Measurements from ENCODE around the gene DNAI4. TPM values are rescaled to one million over a fixed set of nuclear protein-coding genes. Genes with fewer than 3 reads are reported as not detected.

Gene DNAI4
- total and polyA plus RNA-seq, 9 of the 15 experiments (the other 6 are each of a cell fraction or from before 2014, with no cell fraction given): 0.57 to 4.8 (median 2.6) TPM; not detected in 1

DNA sequence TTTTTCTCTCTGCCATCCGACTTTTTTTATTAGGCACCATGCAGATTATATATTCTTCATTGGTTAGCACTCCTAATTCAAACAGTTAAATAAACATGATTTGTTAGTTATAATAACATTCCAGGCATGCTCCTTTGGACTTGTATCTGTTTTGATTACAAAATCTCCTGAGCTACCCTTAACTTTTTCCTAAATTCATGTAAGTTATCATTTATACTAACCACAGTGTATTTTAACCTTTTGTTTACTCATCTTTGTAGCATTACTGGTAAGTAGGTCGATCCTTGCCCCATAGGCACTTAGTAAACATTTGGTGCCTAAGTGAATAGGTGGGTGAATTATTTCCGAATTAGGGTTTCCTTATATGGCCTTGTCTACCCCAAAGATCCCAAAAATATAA, 43.9 kb upstream of the DNAI4 start:
- DNase-seq (ENCODE audit: extremely low read depth in 1 of 4, low spot score in 3 of 4): no peak
- no peak overlapping the region for H3K4me2 ChIP-seq (ENCODE audit: insufficient read depth, low read length)
- no TSS peak for BruUV-seq (replicated peaks)
- no peak overlapping the region for H3K9ac ChIP-seq (ENCODE audit: insufficient read depth in 1 of 2, low read depth in 2 of 2, low read length in 2 of 2)
- TF ChIP-seq FOXK1 (CRISPR knock-in tag; IDR thresholded peaks at IDR 0.05; ENCODE audit: borderline replicate concordance) (no peak), PCBP1 (IDR thresholded peaks at IDR 0.05; ENCODE audit: low read depth, low read length, poor library complexity, severe bottlenecking) (no peak), OTX1 (CRISPR knock-in tag; IDR thresholded peaks at IDR 0.05) (no peak), U2AF2 (optimal IDR thresholded peaks at IDR 0.05; ENCODE audit: low read depth, low read length) (no peak), NUFIP1 (IDR thresholded peaks at IDR 0.05; ENCODE audit: partially characterized antibody) (no peak), RFX5 (IDR thresholded peaks at IDR 0.05; ENCODE audit: low read depth, low read length) (no peak), RBM14 (IDR thresholded peaks at IDR 0.05; ENCODE audit: borderline replicate concordance, insufficient read depth, low read depth, low read length) (no peak), CEBPG (CRISPR knock-in tag; IDR thresholded peaks at IDR 0.05) (no peak), CEBPG (tag; conservative IDR thresholded peaks at IDR 0.05 in 1 of 2, IDR thresholded peaks at IDR 0.05 in 1 of 2) (no peak), SMC3 (conservative IDR thresholded peaks at IDR 0.05; ENCODE audit: insufficient read depth, low read depth, low read length) (no peak), DPF2 (IDR thresholded peaks at IDR 0.05) (no peak), NFXL1 (CRISPR knock-in tag; IDR thresholded peaks at IDR 0.05) (no peak), TEAD2 (tag; IDR thresholded peaks at IDR 0.05) (no peak), TGIF2 (CRISPR knock-in tag; IDR thresholded peaks at IDR 0.05) (no peak)
- TF ChIP-seq, protein P1, sequence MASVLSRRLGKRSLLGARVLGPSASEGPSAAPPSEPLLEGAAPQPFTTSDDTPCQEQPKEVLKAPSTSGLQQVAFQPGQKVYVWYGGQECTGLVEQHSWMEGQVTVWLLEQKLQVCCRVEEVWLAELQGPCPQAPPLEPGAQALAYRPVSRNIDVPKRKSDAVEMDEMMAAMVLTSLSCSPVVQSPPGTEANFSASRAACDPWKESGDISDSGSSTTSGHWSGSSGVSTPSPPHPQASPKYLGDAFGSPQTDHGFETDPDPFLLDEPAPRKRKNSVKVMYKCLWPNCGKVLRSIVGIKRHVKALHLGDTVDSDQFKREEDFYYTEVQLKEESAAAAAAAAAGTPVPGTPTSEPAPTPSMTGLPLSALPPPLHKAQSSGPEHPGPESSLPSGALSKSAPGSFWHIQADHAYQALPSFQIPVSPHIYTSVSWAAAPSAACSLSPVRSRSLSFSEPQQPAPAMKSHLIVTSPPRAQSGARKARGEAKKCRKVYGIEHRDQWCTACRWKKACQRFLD (CRISPR knock-in tag; IDR thresholded peaks at IDR 0.05): no peak
- H3K4me1 ChIP-seq (replicated peaks in 1 of 2; ENCODE audit: control insufficient read depth in 2 of 2, insufficient read depth in 2 of 2, low read length in 2 of 2): no peaks in the 10 kb centered on the region
- H3K27ac ChIP-seq (ENCODE audit: extremely low read depth, low read depth, low read length): no peak overlapping the region
- FAIRE-seq: no peak
- POLR2A ChIA-PET: interaction anchor here (0.8 kb wide), 1 partner anchor 44 kb away, joined by 3 read pairs; the partner anchor contains the start of genes DNAI4 and MIER1
- peaks cover 86% of the 10 kb centered on the region for H3K36me3 ChIP-seq (ENCODE audit: control insufficient read depth, insufficient read depth, low read length)
- H3K9me1 ChIP-seq (ENCODE audit: control insufficient read depth, insufficient read depth, low read length): no peaks in the 10 kb centered on the region
- no peak overlapping the region for H3K4me3 ChIP-seq
- WGBS (ENCODE audit: insufficient coverage, low coverage, missing lambda C conversion rate): 97% methylated on average over 3 of the region's 3 CpGs
- no peak overlapping the region for H2AFZ ChIP-seq (ENCODE audit: low read depth, low read length)
- in situ Hi-C loops (cut with MboI) (no loop called here), intact Hi-C loops (cut with micrococcal nuclease) (no loop called here)
- H4K20me1 ChIP-seq (replicated peaks; ENCODE audit: control insufficient read depth, insufficient read depth, low read length): no peaks in the 10 kb centered on the region
- no peaks in the 10 kb centered on the region for H3K9me3 ChIP-seq (replicated peaks; ENCODE audit: control insufficient read depth, insufficient read depth, low read depth, low read length)
- no peak for ATAC-seq
- H3K79me2 ChIP-seq (ENCODE audit: control insufficient read depth, insufficient read depth, low read length): no peaks in the 10 kb centered on the region
- CTCF ChIA-PET (ENCODE audit: low intra/inter-chr PET ratio): no interaction called here
- no peaks in the 10 kb centered on the region for H3K27me3 ChIP-seq (ENCODE audit: control insufficient read depth in 2 of 2, insufficient read depth in 2 of 2, low read length in 2 of 2)
